Stimulated activated CD8-positive, alpha-beta memory T cell treated with anti-CD3 and anti-CD28 coated beads, Interleukin-4, amount 100 ng/mL, for 1 hour (primary cell): Measurements from ENCODE around the gene MSS51.
A peak's percentile ranks its signal among the peaks of the same experiment; 100 is the strongest.
"Not testable (repeated sequence)": the region's sequence is repeated elsewhere in the genome, so short reads cannot be mapped to it uniquely, and the experiment has no call there.

Experiments
- DNase-seq, 2 donors: peaks; one replicate each; pipeline ENCODE4 v3.0.0-alpha.2; 2020; ENCODE audit warnings: low read depth in 2 of 2, low spot score in 1 of 2

MSS51 gene

DNA sequence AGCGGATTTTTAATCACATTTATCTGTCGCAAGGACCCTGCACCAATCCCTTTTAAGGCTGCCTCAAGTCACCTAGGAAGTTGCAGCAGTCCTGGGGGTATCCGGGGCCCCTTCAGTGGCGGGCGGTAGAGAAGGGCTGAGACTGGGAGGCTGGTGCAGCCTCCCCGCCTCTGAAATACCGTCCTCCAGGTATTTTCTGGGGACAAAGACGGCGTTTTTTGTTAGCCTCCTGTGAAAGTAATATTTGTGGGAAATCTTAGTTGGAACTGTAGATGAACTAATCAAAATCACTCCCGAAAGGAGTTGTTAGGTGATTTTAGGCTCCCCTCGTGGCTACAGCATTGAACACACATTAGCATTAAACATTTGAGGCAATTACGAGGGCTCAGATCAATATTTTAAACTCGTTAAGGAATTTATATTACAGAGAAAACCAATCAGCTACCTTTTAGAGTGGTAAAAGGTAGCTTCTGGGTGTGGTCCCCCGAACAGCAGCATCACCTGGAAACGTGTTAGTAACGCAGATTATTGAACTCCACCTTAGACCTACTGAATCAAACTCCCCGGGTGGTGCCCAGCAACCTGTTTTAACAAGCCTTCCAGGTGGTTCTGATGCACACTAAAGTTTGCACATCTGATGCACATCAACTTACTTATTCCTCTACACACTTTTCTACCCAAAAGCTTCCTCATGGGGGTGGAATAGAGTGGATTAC lies 19.0 kb downstream of the MSS51 start:
- no peak for DNase-seq

DNA sequence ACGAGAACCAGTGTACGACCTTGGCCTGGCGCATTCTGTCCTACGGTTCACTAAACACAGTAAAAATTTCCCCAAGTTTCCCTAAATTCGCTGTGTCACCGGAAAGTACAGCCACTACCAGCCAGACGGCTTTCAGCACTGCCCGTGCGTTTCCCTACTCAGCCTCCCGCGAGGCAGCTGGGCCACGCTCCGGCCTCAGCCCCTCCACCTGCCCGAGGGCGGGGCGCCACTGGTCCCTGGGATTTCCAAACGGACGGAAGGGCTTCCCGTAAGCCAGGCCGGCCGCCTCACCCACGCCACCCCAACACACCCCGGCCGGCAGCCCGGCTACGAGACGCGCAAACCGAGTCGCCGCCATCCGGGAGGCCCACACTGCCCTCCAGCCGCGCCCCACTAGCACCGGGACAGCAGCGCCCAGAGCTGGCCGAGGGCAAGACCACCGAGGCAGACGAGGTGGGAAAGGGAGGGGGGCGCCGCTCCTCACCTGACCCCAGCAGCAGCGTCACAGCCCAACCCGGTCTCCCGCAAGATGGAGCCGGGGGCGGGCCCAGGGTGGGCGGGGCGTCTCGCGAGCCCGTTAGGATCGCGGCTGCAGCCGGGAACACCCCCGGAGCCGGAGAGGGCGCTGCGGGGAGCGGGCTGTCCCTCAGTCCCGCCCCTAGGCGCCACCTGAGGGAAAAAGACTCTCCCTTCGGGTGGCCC lies 19.7 kb downstream of the MSS51 start, which contains the start of gene ANXA7:
ANXA7 (minus strand) TSS at position 531 of the 702 bp plus-strand sequence. CDS start 13,202 bp downstream, outside the sequence.
- DNase-seq, result peak; percentile 76 to 86

DNA sequence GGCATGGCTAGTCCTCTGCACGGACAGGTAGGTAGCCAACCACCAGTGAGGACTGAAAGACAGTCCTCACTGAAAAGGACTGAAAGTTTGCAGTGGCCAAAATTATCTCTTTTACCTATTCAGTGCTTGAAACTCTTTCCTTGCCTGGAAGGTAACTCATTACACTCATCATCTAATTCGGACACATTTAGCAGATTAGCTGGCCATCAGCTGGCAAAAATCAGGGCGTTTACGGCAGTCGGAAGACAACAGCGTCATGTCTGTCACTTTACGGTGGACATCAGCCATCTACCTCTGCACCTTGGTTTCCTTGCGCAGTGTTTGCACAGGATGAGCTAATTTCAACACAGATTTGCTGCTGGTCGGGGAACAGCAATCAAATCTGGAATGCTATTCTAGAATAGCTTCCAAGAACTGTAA lies 20.2 kb downstream of the MSS51 start:
- peak in 1 of 2 donors; percentile 6 for DNase-seq

DNA sequence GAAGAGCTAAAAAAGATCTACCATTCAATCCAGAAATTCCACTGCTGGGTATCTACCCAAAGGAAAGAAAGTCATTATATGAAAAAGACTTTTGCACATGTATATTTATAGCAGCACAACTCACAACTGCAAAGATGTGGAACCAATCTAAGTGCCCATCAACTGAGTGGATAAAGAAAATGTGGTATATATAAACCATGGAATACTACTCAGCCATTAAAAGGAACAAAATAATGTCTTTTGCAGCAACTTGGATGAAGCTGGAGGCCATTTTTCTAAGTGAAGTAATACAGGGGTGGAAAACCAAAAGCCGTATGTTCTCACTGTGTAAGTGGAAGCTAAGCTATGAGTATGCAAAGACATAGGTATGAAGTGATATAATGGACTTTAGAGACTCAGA lies 22.5 kb downstream of the MSS51 start:
- DNase-seq, result no peak

DNA sequence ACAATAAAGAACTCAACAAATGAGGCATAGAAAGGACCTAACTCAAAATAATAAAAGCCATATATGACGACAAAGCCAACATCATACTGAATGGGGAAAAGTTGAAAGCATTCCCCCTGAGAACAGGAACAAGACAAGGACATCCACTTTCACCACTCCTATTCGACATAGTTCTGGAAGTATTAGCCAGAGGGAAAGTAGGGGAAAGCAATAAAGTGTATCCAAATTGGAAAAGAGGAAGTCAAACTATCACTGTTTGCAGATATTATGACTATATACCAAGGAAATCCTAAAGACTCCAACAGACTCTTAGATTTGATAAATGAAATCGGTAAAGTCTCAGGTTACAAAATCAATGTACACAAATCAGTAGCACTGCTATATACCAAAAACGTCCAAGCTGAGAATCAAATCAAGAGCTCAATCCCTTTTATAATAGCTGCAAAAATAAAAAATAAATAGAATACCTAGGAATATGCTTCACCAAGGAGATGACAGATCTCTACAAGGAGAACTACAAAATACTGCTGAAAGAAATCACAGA lies 24.3 kb downstream of the MSS51 start:
- DNase-seq, result no peak

DNA sequence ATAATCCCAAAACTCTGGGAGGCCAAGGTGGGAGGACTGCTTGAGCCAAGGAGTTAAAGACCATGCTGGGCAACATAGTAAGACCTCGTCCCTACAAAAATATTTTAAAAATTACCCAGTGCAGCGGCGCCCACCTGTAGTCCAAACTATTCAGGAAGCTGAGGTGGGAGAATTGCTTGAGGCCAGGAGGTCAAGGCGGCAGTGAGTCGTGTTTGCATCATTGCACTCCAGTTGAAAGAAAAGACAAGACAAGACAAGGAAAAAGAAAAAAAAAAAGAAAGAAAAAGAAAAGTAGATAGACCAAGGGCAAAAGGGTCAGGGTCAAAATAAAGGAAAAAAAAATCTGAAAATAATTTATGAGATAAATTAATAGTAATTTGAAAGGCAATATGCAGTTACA lies 25.3 kb downstream of the MSS51 start:
- DNase-seq, result no peak

DNA sequence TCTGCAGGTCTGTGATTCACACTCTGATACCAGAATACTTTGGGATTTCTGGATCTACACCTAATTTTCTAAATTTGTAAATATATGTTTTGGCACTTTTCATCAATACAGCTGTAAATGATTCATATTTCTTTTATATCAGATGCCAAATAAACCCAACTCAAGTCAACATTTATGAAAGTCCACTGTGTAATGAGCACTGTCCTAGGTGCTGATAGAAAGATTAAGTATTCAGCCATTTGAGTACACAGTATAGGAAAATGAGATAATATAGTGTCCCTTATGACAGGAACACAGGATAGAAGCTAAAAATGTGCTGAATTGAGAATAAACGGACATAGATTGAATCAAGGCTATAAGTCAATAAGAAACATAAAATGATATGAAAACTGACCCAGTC lies 25.9 kb downstream of the MSS51 start:
- DNase-seq, result no peak

DNA sequence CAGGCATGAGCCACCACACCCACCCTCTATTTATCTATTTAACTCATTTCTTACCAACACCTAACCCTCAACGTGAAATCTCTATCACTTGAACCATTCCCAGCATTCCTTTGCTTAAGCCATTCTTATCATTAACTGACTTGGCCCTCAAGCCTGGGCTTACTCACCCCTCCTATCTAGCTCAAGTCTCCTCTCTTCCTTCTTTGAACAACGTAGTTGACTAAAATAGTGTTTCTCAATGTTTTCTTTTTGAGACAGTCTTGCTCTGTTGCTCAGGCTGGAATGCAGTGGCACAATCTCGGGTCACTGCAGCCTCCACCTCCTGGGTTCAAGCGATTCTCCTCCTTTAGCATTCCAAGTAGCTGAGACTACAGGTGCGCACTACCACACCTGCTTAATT lies 26.5 kb downstream of the MSS51 start:
- no peak for DNase-seq

DNA sequence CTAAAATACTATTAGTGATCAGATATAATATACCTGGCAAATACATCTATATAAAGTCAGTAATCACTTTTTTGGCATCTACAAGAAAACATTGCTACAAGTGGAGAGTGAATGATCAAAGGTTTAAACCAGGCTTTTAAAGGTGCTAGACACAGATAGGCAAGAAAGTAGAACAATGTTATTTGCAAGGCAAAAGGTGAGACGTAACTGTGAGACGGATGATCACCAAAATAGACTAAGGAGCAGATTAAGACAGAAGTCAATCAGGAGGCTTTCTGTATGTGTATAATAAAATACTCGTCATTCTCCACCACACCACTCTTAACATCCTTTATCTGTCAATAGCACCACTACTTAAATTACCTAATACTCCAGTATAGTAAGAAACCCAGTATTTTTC lies 27.8 kb downstream of the MSS51 start:
- no peak for DNase-seq

DNA sequence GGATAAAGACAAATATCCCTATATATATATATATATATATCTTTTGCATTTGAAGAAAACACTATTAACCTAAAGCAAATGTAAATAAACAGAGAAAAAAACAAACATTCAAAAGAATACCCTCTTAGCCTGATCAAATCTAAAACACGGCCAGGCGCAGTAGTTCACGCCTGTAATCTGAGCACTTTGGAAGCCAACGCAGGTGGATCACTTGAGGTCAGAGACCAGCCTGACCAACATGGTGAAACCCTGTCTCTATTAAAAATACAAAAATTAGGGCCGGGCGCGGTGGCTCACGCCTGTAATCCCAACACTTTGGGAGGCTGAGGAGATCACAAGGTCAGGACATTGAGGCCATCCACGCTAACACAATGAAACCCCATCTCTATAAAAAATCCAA lies 28.7 kb downstream of the MSS51 start:
- DNase-seq, result no peak

DNA sequence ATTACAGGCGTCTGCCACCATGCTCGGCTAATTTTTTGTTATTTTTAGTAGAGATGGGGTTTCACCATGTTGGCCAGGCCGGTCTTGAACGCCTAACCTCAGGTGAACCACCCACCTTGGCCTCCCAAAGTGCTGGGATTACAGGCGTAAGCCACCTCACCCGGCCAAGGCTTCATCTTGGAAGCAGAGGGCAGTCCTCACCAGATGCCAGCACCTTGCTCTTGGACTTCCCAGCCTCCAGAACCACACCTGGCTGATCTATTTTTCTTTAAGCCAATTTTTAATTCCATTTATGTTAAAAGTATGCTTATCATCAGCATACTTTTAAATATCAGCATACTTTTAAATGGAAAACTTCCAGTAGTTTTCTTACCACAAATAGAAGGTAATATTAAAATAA lies 31.7 kb downstream of the MSS51 start:
- DNase-seq, result no peak

DNA sequence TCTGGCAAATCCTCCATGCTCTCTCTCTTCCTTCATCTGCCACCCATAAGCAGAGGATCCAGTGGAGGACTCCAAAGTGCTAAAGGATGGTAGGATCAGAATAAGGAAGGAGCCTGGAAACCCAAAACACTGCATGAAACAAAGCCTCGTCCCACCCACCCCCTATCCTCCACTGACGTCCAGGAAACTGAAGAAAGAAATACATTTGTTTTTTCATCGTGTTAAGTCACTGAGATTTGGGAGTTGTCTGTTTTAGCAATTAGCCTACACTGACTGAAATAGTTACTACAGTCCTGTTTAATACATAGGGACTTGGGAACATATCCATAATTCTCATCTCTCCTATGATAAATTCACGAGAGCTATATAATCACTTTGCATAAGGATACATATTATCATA lies 34.3 kb downstream of the MSS51 start:
- DNase-seq, result no peak

DNA sequence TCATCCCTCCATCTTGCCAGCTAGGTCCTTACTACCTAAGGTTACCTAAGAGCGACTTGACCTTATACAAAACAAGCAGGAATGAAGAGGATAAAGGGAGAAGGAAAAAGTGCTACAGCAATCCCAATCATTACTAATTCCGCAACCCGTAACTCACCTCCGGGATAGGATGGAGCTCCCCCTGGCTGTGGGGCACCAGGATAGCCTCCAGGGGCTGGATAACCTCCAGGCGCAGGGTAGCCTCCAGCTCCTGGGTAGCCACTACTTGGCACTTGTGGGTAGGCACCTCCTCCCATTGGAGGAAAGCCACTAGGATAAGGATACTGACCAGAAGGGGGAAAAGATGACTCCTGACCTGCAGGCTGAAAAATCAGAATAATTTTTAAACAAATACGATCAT lies 35.3 kb downstream of the MSS51 start:
- DNase-seq, result no peak

DNA sequence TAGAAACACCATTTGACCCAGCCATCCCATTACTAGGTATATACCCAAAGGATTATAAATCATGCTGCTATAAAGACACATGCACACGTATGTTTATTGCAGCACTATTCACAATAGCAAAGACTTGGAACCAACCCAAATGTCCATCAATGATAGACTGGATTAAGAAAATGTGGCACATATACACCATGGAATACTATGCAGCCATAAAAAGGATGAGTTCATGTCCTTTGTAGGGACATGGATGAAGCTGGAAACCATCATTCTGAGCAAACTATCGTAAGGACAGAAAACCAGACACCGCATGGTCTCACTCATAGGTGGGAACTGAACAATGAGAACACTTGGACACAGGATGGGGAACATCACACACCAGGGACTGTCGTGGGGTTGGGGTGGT lies 39.0 kb downstream of the MSS51 start:
- DNase-seq, result not testable (repeated sequence)

DNA sequence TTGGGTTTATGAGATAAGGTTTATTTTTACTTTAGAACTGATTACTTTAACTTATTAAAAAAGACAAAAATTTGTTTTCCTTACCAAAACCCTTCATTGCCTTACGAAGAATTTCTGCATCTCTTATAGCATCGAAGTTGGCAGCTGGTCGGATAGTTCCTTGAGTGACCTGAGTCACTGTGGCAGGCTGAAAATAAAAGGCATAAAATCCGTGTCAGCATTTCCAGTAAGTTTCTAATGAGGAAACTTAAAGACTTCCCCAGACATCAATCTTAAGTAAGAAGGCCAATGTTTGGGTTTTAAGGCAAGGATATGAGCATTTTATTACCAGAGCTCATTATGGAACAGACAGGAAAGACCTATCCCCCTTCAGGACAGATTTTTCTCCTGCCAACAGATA lies 45.1 kb downstream of the MSS51 start:
- DNase-seq, result no peak

DNA sequence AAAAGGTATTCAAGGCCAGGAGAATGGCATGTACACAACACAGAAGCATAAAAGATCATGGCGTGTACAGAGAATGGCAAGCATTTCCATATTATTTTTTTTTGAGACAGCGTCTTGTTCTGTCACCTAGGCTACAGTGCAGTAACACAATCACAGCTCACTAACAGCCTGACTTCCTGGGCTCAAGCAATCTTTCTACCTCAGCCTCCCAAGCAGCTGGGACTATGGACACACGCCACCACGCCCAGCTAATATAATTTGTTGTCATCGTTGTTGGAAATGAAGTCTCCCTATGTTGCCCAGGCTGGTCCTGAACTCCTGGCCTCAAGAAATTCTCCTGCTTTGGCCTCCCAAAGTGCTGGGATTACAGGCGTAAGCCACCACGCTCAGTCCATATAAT lies 46.8 kb downstream of the MSS51 start:
- no peak for DNase-seq

DNA sequence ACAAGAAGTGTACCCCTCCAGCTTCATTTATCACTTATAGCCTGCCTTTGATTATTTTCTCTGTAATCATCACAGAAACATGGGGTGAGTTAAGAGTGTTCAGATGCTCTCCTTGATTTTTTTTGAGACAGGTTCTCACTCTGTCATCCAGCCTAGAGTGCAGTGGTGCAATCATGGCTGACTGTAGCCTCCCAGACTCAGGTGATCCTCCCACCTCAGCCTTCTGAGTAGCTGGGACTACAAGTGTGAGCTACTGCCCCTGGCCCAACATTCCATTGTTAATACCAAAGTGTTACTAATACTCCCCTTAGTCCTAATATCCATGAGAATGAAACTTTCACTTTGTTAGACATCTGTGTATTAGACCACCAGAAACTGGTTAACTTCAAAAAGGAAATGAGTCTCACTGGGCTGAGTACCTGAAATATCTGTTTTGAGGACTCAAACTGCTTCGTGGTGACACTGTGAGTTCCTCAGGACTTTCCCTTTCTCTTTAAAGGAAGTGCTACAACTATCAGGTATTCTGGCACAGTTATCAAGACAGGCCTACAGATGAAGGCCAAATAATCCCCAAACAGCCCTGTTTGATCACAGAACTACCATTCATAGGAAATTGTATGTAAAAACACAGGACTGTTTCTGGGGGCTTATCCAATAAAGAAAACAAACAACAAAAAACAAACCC lies 54.2 kb downstream of the MSS51 start:
- DNase-seq, result no peak

DNA sequence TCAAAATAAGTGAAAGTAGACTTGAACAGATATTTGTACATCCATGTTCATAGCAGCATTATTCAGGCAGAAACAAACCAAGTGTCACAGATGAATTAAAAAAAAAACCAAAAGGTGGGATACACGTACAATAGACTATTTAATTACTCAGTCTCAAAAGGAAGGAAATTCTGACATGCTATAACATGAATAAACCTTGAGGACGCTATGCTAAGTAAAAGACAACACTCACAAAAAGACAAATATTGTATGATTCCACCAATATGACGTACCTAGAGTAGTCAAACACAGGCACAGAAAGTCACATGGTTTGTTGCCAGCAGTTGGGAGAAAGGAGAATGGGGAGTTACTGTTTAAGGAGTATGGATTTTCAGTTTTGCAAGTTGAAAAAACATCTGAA lies 56.7 kb downstream of the MSS51 start:
- DNase-seq, result no peak
